HG03571 (cell line): ENCODE measurements around the gene DOC2B.
"Not testable (repeated sequence)": the region's sequence is repeated elsewhere in the genome, so short reads cannot be mapped to it uniquely, and the experiment has no call there.

Experiments used
- ATAC-seq: cut with Tn5 transposase; IDR thresholded peaks from one replicate; pipeline ENCODE4 v1.9.1; 2021; ENCODE audit not compliant: unreplicated experiment

Gene DOC2B

GRCh38 chr17:146983-147761, 34.3 kb downstream of the DOC2B start:
- no peak for ATAC-seq

- ATAC-seq, result no peak
These were observed 34.9 kb downstream of the DOC2B start for GRCh38 chr17:146546-146945.

GRCh38 chr17:145671-146541, 35.5 kb downstream of the DOC2B start:
- no peak for ATAC-seq

DNA sequence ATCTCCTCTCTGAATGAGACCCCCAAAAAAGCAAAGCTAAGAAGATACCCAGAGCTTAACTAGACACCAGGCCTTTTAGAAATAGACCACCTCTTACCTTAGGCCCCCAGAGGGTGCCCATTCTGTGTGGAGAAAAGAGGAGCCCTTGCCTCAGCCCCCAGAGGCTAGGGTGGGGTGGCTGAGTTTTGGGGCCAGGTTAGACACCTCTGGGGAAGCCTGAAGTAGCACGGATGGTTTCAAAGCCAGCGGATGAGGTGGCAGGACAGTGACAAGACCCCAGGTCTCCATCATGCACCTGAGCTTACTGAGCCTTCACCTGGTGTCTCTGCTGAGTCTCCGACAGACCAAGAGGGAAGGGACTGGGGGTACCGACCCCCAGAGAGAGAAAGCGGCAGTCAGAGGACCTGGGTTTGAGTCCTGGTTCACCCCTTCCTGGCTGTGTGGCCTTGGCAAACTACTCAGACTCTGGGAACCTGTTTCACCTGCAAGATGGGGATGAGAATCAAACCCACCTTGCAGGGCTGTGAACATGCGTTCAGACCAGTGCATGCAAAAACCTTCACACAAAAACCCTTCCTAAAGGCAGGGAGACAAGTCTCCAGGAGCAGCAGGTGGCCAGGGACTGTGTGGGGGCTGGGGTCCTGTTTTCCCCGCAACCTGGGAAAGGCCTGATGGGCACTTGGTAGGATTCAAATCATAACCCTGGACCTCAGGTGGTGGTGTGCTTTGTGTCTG, 36.3 kb downstream of the DOC2B start:
- no peak for ATAC-seq

- no peak for ATAC-seq
These were observed 37.6 kb downstream of the DOC2B start for GRCh38 chr17:143785-144281.

- ATAC-seq, result no peak
These were observed 38.3 kb downstream of the DOC2B start for GRCh38 chr17:142876-143784.

GRCh38 chr17:142102-142661, 39.3 kb downstream of the DOC2B start:
- ATAC-seq, result no peak

- not testable (repeated sequence) for ATAC-seq
These were observed 41.8 kb downstream of the DOC2B start for GRCh38 chr17:139401-140205.

GRCh38 chr17:137166-137807, 44.2 kb downstream of the DOC2B start, which contains the start of gene SCGB1C2:
Gene SCGB1C2, plus strand, starts transcription at chr17:137569. Its CDS starts 22 bp downstream, at chr17:137591.
- ATAC-seq, result not testable (repeated sequence)

- ATAC-seq, result not testable (repeated sequence)
These were observed 44.9 kb downstream of the DOC2B start for GRCh38 chr17:136531-136930.

GRCh38 chr17:135895-136294, 45.6 kb downstream of the DOC2B start:
- ATAC-seq, result not testable (repeated sequence)

DNA sequence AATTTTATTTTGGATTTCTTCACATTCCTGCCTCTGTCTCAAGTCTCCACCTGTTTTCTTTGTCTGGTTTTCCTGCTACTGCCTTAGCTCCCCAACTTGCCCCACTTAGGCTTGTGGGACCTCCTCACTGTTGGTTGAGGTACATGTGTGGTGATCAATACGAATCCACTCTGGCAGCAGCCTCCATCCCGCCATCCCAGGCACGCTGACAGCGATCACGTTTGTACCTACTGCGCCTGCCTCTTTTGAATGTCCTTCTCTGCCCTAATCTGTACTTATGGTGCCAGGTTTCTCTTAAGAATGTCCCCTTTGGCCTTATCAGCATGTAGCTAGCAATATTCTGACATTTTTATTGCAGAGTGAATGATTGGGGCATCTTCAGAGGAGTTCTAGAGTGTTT, 46.4 kb downstream of the DOC2B start:
- ATAC-seq, result not testable (repeated sequence)

GRCh38 chr17:134332-134785, 47.1 kb downstream of the DOC2B start:
- peak; percentile 88 for ATAC-seq

DNA sequence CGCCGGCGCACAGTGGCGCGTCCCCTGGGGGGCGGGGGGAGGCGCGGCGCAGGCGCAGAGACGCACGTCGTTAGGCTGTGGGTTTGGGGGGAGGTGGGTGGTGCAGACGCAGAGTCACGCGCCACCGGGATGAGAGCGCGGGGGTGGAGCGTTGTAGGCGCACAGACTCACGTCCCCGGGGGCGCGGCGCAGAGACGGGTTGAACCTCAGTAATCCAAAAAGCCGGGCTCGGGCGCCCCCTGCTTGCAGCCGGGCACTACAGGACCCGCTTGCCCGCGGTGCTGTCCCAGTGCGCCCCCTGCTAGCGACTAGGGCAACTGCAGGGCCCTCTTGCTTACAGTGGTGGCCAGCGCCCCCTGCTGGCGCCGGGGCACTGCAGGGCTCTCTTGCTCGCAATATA, 47.5 kb downstream of the DOC2B start:
- not testable (repeated sequence) for ATAC-seq

- ATAC-seq, result not testable (repeated sequence)
These were observed 63.0 kb downstream of the DOC2B start for GRCh38 chr17:118339-118917.

GRCh38 chr17:113111-113510, 68.3 kb downstream of the DOC2B start:
- ATAC-seq, result not testable (repeated sequence)
